Measurements from ENCODE around the gene STUM.

DNA sequence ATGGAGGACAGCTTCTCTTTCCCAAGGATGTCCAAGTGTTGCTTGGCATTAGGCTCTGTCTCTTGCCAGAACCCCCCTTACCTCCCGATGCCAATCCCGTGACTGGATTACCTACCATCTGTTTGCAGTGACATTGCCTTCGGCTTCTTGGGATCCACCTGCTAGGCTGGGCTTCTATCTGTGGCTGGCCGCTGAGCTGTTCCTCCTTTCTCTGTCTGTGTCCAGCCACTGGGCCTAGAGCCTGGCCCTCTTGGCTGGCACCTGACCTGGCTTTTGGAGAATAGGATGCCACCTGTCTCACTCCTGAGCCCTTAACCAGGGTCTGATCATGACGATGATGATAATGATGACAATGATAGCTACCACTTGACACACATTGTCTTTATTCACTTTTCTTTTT is 41.6 kb upstream of the STUM start:
- TF ChIP-seq EZH2 (IDR thresholded peaks at IDR 0.05): no peak
- TF ChIP-seq EZH2phosphoT487 (IDR thresholded peaks at IDR 0.05): no peak
- TF ChIP-seq, protein P1, sequence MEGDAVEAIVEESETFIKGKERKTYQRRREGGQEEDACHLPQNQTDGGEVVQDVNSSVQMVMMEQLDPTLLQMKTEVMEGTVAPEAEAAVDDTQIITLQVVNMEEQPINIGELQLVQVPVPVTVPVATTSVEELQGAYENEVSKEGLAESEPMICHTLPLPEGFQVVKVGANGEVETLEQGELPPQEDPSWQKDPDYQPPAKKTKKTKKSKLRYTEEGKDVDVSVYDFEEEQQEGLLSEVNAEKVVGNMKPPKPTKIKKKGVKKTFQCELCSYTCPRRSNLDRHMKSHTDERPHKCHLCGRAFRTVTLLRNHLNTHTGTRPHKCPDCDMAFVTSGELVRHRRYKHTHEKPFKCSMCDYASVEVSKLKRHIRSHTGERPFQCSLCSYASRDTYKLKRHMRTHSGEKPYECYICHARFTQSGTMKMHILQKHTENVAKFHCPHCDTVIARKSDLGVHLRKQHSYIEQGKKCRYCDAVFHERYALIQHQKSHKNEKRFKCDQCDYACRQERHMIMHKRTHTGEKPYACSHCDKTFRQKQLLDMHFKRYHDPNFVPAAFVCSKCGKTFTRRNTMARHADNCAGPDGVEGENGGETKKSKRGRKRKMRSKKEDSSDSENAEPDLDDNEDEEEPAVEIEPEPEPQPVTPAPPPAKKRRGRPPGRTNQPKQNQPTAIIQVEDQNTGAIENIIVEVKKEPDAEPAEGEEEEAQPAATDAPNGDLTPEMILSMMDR (IDR thresholded peaks at IDR 0.05): no peak

Data from neural progenitor cell (in vitro differentiated cells).